ENCODE results near the gene CCDC102A. TPM values are rescaled to one million over a fixed set of nuclear protein-coding genes. Genes with fewer than 3 reads are reported as not detected.

The CCDC102A gene
- polyA plus RNA-seq, 3 donors: not detected

DNA sequence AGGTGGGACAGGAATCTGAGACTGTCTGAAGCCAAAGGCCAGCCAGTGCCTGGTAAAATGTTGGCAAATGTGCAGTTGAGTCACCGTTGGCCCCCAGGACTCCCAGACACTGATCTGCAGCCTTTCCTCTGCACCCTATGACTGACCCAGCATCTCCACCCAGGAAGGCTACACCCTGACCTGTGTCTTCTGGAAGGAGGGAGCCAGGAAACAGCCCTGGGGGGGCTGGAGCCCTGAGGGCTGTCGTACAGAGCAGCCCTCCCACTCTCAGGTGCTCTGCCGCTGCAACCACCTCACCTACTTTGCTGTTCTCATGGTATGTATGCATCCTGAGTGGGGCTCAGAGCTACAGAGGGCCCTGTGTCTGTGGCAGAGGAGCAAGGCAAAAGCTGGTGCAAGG, 30.1 kb upstream of the CCDC102A start:
- Mint-ChIP-seq H3K27ac (peak overlapping the region in 1 of 7 donors; percentile 54), H3K9me3 (peaks cover 4 to 17% (median 10%) of the 10 kb centered on the region in 7 donors), H3K36me3 (peaks cover 31 to 46% of the 10 kb centered on the region in 2 donors), H3K4me1 (no peaks in the 10 kb centered on the region), H3K27me3 (ENCODE audit: low read depth in 3 of 3) (peaks cover 11 to 24% (median 14%) of the 10 kb centered on the region in 3 donors), H3K4me3 (no peak overlapping the region)
- no peak overlapping the region for H2AFZ ChIP-seq (ENCODE audit: insufficient read depth, low read depth, low read length, poor library complexity, severe bottlenecking)
- TF ChIP-seq, protein P1, sequence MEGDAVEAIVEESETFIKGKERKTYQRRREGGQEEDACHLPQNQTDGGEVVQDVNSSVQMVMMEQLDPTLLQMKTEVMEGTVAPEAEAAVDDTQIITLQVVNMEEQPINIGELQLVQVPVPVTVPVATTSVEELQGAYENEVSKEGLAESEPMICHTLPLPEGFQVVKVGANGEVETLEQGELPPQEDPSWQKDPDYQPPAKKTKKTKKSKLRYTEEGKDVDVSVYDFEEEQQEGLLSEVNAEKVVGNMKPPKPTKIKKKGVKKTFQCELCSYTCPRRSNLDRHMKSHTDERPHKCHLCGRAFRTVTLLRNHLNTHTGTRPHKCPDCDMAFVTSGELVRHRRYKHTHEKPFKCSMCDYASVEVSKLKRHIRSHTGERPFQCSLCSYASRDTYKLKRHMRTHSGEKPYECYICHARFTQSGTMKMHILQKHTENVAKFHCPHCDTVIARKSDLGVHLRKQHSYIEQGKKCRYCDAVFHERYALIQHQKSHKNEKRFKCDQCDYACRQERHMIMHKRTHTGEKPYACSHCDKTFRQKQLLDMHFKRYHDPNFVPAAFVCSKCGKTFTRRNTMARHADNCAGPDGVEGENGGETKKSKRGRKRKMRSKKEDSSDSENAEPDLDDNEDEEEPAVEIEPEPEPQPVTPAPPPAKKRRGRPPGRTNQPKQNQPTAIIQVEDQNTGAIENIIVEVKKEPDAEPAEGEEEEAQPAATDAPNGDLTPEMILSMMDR (IDR thresholded peaks at IDR 0.05): no peak
- WGBS (ENCODE audit: insufficient coverage): no CpG with 5 or more reads among the region's 3 CpGs
- no peaks in the 10 kb centered on the region for H3K79me2 ChIP-seq (ENCODE audit: insufficient read depth, low read length)
- H3K4me3 ChIP-seq (replicated peaks in 1 of 3; ENCODE audit: low read depth in 2 of 3, low read length in 3 of 3): no peak overlapping the region
- no peaks in the 10 kb centered on the region for H4K20me1 ChIP-seq (ENCODE audit: insufficient read depth, low read length)
- no peak overlapping the region for H3K9ac ChIP-seq (ENCODE audit: insufficient read depth, low read length, poor library complexity, severe bottlenecking)
- H3K36me3 ChIP-seq (replicated peaks in 1 of 2; ENCODE audit: control insufficient read depth in 1 of 2, insufficient read depth in 2 of 2, low read length in 2 of 2): peaks cover 0 to 12% of the 10 kb centered on the region in 2 donors
- no peaks in the 10 kb centered on the region for H3K4me1 ChIP-seq (ENCODE audit: control insufficient read depth in 1 of 2, insufficient read depth in 2 of 2, low read length in 2 of 2)
- H3K27me3 ChIP-seq (ENCODE audit: control insufficient read depth in 2 of 2, insufficient read depth in 2 of 2, low read length in 2 of 2): peaks cover 0 to 2% of the 10 kb centered on the region in 2 donors
- peaks cover under 1 to 9% of the 10 kb centered on the region in 2 donors for H3K9me3 ChIP-seq (replicated peaks in 1 of 2; ENCODE audit: control insufficient read depth in 1 of 2, insufficient read depth in 1 of 2, low read length in 2 of 2)
- H3K4me2 ChIP-seq (replicated peaks; ENCODE audit: extremely low read depth, low read length, poor library complexity, severe bottlenecking): no peak overlapping the region
- no peak overlapping the region for H3K27ac ChIP-seq (ENCODE audit: low read depth in 1 of 2, low read length in 2 of 2)
- DNase-seq: no peak
- intact Hi-C loops (cut with micrococcal nuclease): no loop called here

DNA sequence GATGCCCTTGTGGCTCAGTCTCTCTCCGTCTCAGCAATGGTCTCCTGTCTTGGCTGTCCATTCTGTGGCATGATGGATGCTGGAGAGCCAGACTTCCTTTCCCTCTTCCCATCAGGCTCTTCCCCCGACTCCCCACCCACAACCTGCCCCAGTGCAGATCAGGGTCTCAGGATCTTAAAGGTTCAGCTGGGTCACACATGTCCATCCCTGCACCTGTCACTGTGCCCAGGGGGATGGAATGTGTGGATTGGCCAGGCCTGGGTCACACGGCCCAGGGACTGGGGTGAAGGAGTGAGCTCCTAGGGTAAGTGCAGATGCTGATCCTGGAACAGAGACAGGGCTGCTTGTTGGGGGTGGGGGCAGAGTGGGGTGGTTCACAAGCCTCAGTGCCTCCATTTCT, 29.1 kb upstream of the CCDC102A start:
- no CpG with 5 or more reads among the region's 3 CpGs for WGBS (ENCODE audit: insufficient coverage)
- no peak overlapping the region for H3K27ac Mint-ChIP-seq
- TF ChIP-seq, protein P1 (IDR thresholded peaks at IDR 0.05): no peak

More for the DNA sequence above, 29.1 kb upstream of the CCDC102A start:
- H3K79me2 ChIP-seq (ENCODE audit: insufficient read depth, low read length): no peaks in the 10 kb centered on the region
- Mint-ChIP-seq H3K27me3 (ENCODE audit: low read depth in 3 of 3) (peaks cover 11 to 24% (median 15%) of the 10 kb centered on the region in 3 donors), H3K4me1 (no peaks in the 10 kb centered on the region), H3K4me3 (peak overlapping the region in 1 of 2 donors; percentile 47), H3K9me3 (peaks cover 13 to 26% (median 20%) of the 10 kb centered on the region in 7 donors), H3K36me3 (peaks cover 31 to 53% of the 10 kb centered on the region in 2 donors)
- H3K4me2 ChIP-seq (replicated peaks; ENCODE audit: extremely low read depth, low read length, poor library complexity, severe bottlenecking): no peak overlapping the region
- H3K27me3 ChIP-seq (ENCODE audit: control insufficient read depth in 2 of 2, insufficient read depth in 2 of 2, low read length in 2 of 2): peaks cover 0 to 2% of the 10 kb centered on the region in 2 donors
- H3K27ac ChIP-seq (ENCODE audit: low read depth in 1 of 2, low read length in 2 of 2): no peak overlapping the region
- intact Hi-C loops (cut with micrococcal nuclease): no loop called here
- H3K4me3 ChIP-seq (replicated peaks in 1 of 3; ENCODE audit: low read depth in 2 of 3, low read length in 3 of 3): no peak overlapping the region
- no peaks in the 10 kb centered on the region for H3K4me1 ChIP-seq (ENCODE audit: control insufficient read depth in 1 of 2, insufficient read depth in 2 of 2, low read length in 2 of 2)
- H3K9me3 ChIP-seq (replicated peaks in 1 of 2; ENCODE audit: control insufficient read depth in 1 of 2, insufficient read depth in 1 of 2, low read length in 2 of 2): peaks cover 10 to 18% of the 10 kb centered on the region in 2 donors
- H4K20me1 ChIP-seq (ENCODE audit: insufficient read depth, low read length): no peaks in the 10 kb centered on the region
- no peak overlapping the region for H3K9ac ChIP-seq (ENCODE audit: insufficient read depth, low read length, poor library complexity, severe bottlenecking)
- no peak for DNase-seq
- peaks cover 0 to 12% of the 10 kb centered on the region in 2 donors for H3K36me3 ChIP-seq (replicated peaks in 1 of 2; ENCODE audit: control insufficient read depth in 1 of 2, insufficient read depth in 2 of 2, low read length in 2 of 2)
- H2AFZ ChIP-seq (ENCODE audit: insufficient read depth, low read depth, low read length, poor library complexity, severe bottlenecking): no peak overlapping the region
